Inflammatory macrophage (primary cell): ENCODE data around the gene RPN2.

Experiments
- DNase-seq, 2 donors: peaks; one replicate each; pipeline ENCODE4 v3.0.0-alpha.2; 2020 to 2022

RPN2 gene

DNA sequence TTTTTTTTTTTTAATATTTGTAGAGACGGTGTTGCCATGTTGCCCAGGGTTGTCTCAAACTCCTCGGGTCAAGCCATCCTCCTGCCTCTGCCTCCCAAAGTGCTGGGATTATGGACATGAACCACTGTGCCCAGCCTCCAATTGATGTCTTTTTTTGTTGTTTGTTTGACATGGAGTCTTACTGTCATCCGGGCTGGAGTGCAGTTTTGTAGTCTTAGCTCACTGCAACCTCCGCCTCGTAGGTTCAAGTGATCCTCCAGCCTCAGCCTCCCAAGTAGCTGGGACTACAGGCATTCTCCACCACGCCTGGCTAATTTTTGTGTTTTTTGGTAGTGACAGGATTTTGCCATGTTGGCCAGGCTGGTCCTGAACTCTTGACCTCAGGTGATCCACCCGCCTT, 9.7 kb downstream of the RPN2 start:
- DNase-seq: no peak

DNA sequence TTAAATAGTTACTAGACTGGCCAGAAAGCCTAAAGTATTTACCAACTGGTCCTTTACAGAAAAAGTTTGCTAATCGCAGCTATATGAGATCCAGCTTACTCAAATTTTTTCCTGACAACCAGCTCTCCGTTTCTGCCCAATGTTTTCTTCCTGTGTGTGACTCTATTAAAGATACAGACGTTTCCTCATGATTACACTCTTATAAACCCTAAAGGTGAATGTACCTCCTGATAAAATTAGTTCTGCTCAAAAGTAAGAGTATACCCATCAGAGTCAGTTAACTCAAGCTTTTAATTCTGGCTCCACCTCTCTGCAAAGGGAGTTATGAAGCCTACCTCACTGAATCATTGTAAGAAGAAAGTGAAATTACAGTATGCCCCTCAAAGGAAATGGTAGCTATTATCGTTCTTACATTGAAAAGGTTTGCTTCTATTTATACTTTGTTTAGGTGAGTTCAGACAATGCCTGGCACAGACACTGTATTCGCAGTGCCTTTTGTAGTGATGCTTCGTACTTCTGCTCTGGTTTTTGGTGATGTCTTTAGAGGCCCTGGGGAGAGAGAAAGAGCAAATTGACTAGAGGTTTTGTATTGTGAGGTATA, 10.4 kb downstream of the RPN2 start:
- no peak for DNase-seq

DNA sequence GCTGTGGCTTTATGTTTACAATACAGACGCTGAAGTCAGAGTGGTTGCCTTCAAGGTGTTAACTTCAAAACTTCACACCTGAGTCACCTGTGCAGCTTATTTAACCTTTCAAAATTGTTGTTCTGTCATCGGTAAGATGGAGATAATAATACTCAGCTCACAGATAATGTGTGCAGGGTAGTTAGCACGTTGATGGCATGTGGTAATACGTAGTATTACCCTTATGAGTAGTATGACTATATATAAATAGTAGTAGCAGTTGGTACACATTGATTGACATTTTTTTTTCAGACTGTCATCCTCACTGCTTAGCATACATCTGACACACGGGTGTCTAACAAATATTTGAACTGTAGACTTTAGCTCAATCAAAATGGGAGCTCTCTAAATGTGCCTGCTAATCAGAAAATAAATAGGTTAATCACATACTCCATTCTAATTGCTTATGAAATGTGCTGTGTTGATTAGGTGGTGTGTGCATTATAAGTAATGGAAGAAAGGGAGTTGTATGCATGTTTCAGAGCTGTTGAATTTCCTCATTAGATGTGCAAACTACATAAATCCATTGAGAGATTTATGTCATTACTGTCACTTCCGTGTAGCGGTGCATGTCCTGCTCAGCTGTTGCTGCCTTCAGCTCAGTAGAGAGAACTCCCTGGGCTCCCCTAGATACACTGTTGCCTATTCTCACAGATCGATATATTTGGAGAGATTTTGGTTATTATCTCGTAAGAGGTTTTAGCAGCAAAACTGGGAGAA, 11.4 kb downstream of the RPN2 start:
- DNase-seq: peak in 1 of 2 donors; percentile 6

DNA sequence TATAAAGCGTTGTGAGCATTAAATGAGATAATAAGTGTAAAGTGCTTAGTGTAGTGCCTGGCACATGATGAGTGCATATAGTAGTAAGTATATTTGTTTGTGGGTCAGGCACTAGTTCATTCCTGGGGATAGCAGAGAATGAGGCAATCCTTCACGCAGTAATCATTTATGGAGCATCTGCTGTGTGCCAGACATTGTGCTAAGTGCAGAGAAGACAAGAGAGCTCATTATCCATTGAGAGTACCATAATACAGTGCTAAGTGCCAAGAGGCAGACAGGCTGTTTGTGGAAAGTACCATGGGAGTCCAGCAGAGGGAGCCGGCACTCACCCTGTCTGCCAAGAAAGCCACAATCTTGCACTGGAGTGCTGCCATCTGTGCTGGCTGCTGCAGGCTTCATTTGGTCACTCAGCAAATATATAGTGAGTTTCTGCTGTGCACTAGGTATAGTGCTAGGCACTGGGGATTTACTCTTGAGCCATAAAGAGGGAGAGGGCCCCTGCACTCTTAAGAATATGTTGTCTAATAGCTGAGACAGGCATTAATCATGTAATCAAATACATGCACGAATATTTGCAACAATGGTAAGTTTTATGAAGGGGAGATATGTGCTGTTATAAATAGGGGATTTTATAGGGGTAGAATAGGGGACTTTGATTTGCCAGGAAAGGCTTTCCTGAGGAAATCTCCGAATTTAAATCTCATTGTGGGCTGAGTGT, 13.2 kb downstream of the RPN2 start:
- peak; percentile 69 to 70 for DNase-seq

DNA sequence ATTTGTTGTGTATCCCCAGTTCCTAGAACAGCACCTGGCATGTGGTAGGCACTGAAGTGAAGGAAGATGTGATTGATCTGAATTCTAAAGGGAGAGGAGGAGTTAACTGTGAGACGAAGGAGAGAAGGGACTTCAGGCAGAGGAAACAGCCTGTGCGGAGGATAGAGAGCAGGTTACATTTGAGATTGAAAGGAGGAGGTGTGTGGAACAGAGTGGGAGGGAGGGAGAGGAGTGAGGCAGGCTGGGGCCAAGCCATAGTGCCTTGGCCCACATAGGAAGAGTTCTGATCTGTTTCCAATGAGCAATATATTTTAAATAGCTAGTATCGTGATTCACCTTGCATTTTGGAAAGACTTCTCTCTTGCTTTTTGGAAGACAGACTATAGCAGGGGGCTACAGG, 14.1 kb downstream of the RPN2 start:
- DNase-seq: no peak

DNA sequence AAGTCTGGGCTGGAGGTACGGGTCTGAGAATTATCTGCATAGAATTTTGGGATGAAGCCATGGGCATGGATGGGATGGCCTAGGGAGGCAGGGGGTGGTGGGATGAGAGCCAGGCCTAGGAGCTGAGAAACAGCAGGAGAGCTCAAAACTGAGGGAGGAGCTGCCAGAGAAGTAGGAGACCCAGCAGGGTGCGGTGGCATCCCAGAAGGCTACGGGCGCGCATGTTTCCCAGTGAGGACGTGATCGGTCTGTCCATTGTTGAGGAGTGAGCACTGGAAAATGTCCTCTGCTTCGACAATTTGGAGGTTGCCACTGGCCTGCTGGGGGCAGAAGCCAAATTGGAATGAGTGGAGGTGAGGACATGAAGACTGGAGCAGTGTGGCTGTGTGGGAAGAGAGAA, 14.7 kb downstream of the RPN2 start:
- DNase-seq: no peak

DNA sequence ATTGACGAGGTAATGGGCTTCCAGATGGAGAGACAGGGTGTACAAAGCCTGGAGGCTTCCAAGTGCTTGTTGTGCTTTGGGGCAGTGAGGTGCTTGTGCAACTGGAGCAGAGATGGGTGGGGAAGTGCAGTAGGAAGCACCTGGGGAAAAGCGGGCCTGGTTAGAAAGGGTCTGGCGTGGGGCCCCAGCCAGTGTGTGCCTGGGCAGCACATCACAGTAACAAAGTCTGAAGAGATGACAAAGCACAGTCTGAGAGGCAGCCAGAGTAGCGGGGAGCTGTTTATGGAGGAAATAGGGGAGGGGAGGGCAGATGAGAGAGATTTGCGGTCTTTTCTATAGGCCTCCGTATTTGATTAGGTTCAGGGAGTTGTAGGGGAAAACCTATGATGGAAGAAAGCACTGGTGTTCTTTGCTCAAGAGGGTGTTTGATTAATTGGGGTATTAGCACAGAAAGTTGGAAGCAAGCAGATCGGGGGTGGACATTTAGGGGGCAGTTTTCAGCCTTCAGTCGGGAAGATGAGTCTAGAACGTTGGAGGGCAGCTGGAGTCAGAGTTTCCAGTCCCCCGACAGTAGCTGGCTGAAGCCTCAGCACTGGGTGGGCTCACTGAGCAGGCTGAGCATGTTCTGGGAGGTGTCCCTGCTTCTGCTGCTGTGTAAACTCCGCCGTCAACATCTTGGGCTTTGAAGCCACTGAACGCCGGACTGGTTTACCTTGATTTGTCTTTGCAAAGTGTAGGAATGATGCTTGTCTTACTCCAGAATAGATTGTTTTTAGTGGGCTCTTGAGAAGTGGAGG, 15.7 kb downstream of the RPN2 start:
- no peak for DNase-seq

DNA sequence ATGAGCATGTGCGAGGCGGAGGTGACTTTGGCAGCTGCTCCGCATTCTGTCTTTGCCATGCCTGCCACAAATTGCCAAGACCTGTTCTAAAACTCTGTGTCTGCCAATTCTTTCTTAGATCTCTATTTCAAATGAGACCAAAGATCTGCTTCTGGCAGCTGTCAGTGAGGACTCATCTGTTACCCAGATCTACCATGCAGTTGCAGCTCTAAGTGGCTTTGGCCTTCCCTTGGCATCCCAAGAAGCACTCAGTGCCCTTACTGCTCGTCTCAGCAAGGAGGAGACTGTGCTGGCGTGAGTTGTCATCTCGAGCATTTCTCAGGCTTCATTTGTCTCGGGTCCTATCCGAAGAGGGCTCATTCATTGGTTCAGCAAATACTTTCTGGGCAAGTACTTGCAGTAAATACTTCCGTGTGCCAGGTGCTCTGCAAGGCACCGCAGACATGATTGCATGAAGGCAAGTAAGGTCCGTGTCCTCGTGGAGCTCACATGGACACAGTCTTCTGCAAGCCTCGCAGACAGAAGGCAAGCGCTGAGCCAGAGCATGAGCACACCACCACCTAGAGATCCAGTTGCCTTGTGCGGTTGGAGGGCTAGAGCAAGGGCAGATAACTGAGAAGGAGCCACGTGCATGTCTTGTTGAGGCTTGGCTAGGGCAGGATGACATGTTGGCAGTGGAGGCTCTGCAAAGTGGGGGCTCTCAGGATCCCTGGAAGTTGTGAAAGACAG, 20.0 kb downstream of the RPN2 start:
- no peak for DNase-seq

DNA sequence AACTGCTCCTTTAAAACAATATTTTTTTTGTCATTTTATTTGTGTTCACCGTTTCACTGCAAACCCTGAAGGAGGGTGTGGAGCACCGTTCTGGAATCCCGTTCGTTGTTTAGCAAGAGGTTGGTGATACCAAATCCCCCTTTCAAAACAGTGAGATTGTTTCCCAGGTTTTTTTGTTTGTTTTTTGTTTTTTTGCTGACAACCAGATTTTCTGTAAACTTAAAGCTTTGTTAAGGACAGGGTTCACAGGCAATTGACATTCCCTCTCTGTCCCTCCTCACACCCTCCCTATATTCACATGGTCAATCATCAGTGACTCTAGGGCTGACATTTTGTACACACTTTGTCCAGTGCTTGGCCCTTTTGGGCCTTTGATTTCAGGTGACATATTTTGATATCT, 21.2 kb downstream of the RPN2 start:
- no peak for DNase-seq

DNA sequence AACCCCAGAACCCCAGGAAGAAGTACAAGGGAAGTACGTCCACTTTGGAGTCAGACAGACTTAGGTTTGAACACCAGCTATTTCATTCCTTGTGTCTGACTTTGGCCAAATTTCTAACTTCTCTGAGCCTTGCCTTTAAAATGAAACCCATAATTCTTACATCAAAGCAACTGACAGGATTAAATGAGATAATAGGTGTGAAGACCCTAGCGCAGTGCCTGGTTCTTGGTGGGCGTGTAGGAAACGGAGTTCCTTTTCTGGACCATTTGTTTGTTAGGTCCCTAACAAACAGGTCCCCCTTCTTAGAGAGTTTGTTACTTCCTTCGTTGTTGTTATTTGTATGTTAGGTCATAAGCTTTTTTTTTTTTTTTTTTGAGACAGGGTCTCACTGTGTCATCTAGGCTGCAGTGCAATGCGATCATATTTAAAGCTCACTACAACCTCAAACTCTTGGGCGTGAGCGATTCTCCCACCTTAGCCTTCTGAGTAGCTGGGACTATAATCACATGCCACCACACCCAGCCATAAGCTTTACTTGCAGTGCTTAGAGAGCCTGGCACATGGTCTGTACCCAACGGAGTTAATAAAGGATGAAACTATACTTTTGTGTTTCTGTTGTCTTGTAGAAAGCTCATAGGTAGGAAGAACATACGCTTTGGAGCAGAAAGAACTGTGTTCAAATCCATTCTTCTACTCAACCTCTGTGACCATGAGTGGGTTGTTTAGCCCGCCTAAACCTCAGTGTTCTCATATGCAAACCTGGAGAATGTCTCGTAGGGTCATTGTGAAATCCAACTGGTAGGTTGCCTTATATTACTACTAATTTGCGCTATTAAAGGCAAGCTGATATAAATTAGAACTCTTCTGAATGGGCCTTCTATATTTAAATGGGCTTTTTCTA, 22.0 kb downstream of the RPN2 start:
- DNase-seq: no peak

DNA sequence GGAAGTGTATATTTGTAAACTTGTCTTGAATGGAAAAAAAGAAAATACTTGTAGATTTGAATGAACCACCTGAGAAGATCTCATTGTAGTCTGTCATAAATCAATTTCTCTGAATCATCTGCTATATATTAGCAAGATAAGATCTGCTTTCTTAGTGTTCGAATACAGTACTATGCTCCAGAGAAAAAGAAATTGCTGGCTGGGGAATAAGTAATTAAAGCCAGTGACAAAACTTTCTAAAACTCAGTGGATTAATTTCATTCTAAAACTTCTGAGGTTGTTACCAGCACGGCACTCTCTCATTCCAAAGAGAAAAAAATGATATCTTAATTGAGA, 22.7 kb downstream of the RPN2 start:
- DNase-seq: no peak

DNA sequence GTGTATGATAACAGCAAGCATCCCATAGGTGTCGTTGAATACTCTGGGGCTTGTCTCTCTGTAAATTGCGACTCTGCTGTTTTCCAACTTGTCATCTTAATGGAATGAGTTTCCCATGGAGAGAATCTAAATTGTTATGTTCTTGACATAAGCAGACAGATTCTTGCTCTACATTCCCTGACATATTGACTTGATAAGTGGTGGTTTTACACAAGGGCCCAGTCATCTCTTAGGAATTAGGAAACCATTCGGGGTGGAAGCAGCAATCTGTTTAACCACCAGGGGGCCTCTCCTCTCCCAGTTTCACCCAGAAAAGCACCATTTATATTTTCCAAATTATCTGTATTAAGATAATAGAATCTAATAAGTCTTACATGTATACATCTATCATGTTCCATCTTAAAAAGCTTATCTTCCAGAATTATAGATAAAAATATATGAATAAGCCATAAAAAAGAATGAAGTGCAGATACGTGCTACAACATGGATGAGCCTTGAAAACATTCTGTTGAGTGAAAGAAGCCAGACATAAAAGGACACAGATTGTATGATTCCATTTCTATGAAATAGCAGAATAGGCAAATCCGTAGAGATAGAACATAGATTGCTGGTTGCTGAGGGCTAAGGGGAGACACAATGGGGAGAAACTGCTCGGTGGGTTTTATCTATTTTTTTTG, 23.3 kb downstream of the RPN2 start:
- DNase-seq: peak; percentile 53 to 56

DNA sequence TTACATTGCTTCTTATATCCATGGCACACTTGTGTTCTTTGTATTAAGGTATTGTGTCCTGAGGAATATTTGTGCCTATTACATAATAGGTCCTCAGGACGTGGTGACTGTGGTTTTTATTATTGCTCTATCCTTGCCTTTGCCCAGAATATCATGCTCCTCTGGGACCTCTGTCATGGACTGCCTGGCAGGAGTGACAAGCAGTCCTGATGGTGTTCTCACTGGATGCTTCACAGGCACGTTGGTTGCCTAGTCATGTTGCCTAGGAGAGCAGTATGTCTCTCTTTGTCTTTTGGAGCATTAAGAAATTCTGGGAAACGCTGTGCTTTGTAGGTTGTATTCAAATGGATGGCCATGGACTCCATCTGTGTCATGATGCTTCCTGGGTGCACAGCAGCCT, 24.9 kb downstream of the RPN2 start:
- DNase-seq: no peak

DNA sequence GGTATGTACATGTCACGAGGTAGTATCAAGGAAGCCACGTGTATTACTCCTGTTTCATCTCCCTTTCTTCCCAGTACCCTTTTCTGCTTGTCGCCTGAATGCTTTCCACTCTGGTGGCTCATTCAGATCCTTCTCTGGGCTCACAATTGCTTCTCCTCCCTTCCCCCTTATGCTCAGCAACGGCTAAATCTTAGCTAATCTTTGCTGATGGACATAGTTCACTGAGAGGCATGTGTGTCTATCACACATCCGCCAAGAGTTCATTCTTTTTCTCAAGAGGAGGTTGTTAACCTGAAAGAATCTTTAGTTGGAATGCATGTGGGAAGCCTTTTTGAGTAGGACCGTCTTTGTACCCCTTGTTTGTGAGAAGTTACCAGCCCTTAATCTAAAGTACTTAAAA, 26.0 kb downstream of the RPN2 start:
- no peak for DNase-seq

DNA sequence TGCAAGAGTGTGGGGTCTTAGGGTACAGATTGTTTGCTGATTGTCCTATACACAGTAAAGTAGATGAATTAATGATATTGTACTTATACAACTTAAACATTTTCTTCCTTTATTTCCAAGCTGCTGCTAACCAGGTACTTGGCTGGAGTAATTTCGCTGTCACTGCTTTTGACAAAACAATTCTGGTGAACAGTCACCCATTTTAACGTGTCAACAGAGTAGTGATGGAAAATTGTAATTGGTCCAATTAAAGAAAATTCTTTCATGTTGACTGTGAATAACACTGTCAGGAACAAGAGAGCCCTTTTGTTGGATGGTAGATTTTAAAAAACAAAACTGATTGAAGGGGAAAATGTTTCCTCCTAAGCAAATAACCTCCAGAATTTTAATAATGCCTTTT, 26.7 kb downstream of the RPN2 start:
- no peak for DNase-seq

DNA sequence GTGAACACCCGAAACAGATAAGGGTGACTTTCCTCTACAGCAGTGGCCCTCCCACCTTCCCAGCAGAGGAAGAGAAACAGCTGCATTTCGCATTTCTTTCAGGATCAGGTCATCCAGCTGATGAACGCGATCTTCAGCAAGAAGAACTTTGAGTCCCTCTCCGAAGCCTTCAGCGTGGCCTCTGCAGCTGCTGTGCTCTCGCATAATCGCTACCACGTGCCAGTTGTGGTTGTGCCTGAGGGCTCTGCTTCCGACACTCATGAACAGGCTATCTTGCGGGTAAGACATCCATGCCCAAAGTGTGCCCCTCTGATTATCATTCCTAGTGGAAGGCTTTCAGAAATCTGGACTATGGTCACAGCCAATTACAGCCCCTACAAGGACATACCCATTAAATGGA, 28.0 kb downstream of the RPN2 start:
- DNase-seq: no peak

DNA sequence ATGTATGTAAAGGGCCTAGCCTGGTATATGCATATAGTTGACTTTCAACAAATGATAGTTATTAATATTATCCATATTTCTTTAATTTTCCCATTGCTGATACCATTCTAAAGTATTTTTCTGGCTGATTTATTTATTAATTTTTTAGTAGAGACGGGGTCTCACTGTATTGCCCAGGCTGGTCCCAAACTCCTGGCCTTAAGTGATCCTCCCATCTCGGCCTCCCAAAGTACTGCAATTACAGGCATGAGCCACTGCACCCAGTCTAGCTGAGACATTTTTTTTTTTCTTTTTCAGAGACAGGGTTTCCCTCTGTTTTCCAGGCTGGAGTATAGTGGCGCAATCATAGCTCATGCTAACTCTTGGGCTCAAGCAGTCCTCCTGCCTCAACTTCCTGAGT, 30.1 kb downstream of the RPN2 start:
- no peak for DNase-seq

DNA sequence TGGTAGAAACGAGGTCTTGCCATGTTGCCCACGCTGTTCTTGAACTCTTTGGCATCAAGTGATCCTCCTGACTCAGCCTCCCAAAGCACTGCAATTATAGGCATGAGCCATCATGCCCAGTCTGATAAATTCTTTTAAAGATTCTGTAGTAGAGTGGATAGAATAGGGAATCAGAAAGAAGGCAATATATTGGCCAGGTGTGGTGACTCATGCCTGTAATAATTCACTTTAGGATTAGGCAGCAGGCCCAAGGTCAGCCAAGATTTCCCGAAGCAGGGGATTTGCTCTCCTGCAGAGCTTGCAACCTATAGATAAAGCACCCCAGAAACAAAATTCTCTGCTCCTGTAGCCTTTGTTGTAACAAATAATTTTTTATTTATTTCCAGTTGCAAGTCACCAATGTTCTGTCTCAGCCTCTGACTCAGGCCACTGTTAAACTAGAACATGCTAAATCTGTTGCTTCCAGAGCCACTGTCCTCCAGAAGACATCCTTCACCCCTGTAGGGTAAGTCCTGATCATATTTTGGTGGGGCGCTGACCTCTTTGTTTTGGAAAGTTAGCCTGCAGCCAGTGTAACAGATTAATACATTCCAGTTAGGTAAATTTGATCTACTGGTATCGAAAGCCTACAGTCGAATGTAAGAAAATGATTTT, 30.7 kb downstream of the RPN2 start:
- no peak for DNase-seq

DNA sequence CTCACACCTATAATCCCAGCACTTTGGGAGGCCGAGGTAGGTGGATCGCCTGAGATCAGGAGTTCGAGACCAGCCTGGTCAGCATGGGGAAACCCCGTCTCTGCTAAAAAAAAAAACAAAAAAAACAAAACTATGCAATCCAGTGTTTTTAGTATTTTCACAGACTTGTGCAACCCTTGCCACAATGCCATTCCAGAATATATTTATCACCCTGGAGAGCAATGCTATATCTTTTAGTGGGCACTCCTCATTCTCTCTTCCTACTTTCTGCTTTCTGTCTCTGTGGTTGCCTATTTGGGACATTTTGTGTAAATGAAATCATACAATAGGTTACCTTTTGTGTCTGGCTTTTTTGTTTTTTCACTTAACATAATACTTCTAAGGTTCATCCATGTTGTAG, 39.3 kb downstream of the RPN2 start:
- DNase-seq: no peak

DNA sequence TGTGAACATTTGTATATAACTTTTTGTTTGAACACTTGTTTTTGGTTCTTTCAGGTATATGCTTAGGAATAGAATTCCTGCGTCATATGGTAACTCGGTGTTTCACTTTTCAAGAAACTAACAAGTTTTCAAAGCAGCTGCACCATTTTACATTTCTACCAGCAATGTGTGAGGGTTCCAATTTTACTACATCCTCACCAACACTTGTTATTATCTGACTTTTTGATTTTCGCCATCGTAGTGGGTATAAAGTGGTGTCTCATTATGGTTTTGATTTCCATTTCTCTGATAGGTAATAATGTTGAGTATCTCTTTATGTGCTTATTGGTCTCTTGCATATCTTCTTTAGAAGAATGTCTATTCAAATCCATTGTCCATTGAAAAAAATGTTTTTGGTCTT, 39.8 kb downstream of the RPN2 start:
- DNase-seq: no peak
